GM20000 (cell line): ENCODE data around the gene HNRNPLL.

Experiments
- DNase-seq: peaks from one replicate; pipeline ENCODE4 v3.0.0; 2012; ENCODE audit warnings: low spot score
- CTCF ChIP-seq: IDR thresholded peaks from 2 replicates; pipeline ENCODE4 v1.5.1; 2012; ENCODE audit warnings: mild to moderate bottlenecking, control low read depth; ENCODE audit errors: extremely low read depth, missing control alignments

HNRNPLL gene

GRCh38 chr2:38533757-38534545 is 68.8 kb downstream of the HNRNPLL start:
- no peak for DNase-seq
- no peak for TF ChIP-seq CTCF

DNA sequence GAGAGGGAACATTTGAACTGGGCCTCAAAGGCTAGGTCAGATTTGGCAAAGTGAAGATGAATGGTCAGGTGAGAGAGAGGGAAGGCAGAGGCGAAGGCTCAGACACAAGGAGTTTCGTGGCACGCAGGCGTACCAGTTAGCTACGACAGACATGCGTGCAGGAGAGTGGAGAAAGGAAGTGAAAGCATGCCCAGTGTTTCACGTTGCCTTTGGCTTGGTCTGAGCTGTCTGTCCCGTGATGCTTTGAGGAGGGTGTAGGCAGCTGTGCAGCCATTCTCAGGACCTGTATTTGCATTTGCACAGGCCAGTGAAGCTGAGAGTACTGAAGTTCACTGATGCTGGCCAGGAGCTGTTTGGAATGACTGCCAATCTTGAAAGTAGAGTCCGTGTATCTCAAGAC is 69.5 kb downstream of the HNRNPLL start:
- no peak for TF ChIP-seq CTCF
- peak; percentile 85 for DNase-seq

GRCh38 chr2:38532366-38532765 is 70.4 kb downstream of the HNRNPLL start:
- no peak for TF ChIP-seq CTCF
- no peak for DNase-seq

GRCh38 chr2:38529208-38529607 is 73.5 kb downstream of the HNRNPLL start:
- no peak for TF ChIP-seq CTCF
- no peak for DNase-seq

GRCh38 chr2:38528534-38528933 is 74.2 kb downstream of the HNRNPLL start:
- DNase-seq: no peak
- no peak for TF ChIP-seq CTCF

- DNase-seq: no peak
- TF ChIP-seq CTCF: no peak
Measured at GRCh38 chr2:38528008-38528442, 74.7 kb downstream of the HNRNPLL start.

GRCh38 chr2:38527338-38528007 is 75.3 kb downstream of the HNRNPLL start:
- DNase-seq: no peak
- no peak for TF ChIP-seq CTCF
